DMS114 treated with DMSO at 0.1 percent for 48 hours (cell line): ENCODE data around the gene PNMA8B.

Experiments
- DNase-seq: peaks from one replicate; lab custom pipeline; 2025; ENCODE audit not compliant: unreplicated experiment; lab: John Stamatoyannopoulos, UW

PNMA8B gene

DNA sequence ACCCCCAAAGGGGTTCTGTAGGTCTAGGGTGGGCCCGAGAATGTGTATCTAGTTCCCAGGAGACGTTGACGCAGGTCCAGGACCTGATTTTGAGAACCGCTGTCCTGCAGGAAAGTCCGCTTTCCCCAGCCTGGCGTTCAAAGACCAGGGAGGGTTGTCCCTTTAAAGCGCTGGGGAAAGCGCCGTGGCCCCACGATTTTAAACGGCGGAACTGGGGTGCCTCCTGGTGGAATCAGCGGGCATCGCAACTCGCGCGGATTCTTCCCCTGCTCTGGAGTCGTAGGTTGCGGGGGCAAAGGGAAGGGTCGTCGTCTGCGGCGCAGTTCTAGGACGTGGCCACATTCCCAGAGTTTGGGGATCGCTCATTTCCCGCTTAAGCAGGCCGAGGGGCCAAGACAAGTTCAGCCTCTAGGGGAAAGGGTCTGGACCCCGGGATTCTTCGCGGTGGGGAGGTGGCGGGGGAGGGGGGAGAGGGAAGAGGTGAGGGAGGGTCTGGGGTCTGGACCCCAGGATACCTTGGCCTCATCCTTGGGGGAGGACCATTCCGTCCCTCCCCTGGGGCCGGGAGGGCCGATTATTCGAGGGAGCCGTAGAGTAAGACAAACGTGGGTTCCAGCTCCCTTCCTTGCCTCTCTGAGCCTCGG lies 7.7 kb downstream of the PNMA8B start:
- peak; percentile 49 for DNase-seq

DNA sequence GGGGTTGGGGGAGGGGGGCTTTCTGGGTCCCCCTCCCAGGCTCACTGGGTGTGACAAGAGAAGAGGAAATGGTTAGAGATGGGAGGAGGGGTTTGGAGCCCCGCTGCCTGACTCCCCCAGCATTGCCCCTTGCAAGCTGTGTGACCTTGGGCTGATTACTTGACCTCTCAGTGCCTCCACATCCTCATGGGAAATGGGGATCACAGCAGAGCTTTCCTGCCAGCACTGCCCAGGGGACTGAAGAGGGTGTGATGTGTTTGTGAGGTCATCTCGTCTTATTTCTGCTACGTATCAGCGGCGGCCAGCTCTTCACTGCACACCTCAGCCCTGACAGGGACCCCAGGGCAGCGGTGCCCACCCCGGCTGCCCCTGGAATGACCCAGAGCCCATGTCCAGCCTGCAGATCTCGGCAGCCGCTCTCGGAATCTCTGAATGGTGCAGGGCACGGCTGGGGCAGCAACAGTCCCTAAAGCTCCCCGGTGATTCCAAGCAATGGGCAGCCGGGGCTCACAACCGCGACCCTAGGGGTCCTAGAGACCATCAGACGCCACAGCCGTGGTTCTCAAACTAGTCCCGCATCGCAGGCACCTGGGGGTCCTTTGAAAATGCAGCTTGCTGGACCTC lies 8.4 kb downstream of the PNMA8B start:
- no peak for DNase-seq

DNA sequence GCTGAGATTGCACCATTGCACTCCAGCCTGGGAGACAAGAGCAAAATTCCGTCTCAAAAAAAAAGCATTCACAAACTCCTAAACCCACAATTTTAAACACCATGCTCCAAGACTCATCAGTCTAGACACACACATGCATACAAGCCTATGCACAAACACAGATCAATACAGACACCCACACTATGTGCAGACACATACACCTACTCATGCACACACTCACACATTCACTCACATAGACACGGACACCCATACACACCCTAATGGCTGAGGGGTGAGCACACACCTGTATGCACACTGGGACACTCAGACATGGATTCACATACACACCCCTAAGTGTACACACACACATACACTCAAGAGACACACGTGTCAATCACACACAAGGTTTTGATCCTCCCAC lies 9.3 kb downstream of the PNMA8B start:
- no peak for DNase-seq

DNA sequence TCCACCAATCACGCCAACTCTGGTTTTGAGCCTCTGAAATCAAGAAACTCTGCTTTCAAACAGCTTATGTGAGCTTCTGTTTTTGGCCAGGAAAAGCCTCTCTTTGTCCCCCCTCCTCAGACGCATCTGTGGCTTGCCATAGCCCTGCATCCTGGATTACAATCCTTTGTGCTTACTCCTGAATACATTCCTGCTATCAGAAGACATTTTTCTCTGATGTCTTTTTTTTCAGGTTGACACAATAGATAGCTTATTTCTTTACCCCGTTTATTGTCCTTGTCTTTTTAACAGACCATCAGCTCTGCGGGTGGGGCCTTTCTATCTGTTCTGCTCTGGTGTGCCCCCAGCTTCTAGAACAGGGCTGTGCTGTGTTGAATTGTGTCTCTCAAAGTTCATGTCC lies 11.0 kb downstream of the PNMA8B start:
- no peak for DNase-seq

DNA sequence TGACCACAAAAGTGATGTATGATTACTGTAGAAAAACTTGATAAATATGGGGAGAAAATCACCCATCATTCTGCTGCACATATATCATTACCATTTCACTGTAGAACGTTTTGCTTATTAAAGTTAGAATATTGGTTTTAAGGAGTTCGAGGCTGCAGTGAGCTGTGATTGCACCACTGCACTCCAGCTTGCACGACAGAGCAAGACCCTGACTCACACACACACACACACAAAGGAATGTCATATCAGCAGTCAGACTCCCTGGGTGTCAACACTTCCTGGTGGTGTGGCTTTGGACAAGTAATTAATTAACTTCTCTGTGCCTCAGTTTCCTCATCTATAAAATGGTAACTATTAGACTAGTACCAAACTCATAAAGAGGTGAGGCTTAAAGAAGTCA lies 13.0 kb downstream of the PNMA8B start:
- no peak for DNase-seq

DNA sequence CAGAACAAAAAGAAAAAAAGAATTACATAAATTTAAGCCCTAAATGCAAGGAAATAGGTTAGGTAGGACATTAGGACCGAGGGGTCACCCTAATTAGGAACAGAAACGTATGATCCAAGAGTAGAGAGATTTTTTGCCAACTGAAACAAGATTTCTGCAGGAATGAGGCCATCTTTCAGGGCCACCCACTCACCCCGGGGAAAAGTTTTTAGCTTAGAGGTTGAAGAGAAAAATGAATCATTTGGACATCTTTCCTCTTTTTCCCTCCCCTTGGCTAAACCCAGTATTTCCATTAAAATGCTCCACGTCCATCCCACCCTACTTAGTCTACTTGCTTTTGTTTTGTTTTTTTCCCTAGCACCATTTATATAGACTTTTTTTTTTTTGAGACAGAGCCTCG lies 13.7 kb downstream of the PNMA8B start:
- no peak for DNase-seq

DNA sequence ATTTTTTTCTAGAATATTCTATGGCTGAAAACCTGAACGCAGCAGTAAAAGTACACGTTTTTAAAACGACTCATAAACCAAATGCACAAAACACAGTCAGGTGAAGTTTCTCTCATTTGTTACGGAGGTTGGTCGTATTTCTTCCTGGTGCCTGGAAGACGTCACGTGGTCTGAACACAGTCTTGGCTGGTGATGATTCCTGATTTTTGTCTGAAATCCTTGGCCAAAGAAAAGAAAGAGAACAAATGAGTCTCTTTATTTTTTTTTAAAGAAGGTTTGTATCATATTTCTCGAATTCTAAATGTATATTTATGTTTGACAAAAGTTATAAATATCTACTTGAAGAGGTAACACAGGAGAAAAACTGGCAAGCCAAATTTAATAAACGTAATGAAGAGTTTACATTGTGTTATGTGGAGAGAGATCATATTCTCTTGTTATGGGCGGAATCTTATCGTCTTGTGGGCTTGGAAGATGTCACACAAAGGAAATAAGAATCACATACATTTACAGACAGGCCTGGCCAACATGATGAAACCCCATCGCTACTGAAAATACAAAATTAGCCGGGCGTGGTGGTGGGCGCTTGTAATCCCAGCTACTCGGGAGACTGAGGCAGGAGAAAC lies 14.3 kb downstream of the PNMA8B start:
- DNase-seq, result no peak

DNA sequence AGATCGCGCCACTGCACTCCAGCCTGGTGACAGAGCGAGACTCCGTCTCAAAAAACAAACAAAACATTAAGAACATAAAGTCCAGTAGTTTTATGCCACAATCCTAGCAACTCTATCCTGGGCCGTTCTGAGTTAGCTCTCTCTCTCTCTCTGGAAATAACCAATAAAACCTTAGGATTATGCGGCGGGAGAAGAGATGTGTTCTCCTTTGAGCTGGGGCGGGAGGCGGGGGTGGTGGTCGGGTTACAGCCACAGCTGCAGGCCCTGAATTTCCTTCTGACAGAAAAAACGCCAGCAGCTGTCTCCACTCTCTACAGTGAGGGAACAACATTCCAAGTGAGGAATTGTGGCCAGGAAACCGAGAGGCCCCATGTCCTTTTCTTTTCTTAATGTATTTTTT lies 15.3 kb downstream of the PNMA8B start:
- no peak for DNase-seq

DNA sequence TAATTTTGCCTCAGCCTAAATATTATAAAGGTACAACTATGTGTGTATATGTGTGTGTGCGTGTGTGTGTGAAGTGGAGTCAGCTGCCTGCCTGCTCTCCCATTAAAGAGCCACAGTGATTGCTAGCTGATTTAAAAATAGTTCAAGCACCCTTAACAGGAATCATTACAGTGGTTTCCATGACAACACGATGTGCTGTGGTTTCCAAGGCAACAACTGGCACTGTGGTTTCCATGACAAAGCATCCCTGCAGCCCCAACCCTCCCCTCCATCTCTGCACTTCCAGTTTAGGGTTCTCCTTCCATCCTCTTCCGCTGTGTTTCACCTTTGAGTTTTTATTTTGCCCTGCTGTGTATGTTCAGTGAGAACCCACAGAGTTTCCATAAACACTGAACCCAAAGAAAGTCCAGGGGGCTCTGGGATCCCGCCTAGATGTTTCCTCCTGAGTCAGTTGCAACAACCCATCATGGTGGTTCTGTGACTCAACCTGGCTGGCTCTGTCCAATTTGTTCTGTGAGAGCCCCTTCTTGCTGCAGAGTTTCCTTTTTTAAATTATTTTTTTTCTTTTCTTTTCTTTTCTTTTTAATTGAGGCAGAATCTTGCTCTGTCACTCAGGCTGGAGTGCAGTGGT lies 17.2 kb downstream of the PNMA8B start:
- DNase-seq, result no peak

DNA sequence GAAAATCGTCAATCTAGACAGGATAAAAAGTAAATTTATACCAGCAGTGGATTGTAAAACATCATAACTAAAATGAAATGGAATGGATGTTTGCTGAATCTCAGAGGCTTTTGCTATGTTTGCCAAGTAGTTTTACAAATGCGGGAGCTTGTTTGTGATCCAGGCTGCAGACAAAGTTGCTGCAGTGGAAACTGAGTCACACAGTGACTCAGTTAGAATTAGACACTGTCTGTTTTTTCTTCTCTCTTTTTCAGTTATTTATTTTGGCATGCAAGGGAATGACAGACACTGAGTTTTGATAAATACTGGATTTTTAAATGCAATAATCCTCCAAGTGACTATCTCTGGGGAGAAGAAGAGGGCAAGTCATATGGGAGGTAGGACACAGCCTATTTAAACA lies 19.7 kb downstream of the PNMA8B start:
- DNase-seq, result no peak

DNA sequence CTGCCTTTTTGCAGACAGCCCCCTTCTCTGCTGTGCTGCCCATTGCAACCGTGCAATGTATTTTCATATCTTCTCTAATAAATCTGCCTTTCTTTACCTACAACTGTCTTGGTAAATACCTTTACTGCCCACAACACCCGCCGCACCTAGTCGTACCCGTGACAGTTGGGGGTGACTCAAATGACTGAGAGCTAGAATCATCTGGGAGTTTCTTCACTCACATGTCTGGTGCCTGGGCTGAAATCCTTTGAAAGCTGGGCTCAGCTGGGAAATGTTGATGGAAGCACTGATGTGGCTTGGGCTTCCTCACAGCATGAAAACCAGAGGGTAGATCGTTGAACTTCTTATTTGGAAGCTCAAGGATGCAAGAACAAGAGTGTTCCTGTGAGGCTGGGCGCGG lies 21.5 kb downstream of the PNMA8B start:
- DNase-seq, result no peak

DNA sequence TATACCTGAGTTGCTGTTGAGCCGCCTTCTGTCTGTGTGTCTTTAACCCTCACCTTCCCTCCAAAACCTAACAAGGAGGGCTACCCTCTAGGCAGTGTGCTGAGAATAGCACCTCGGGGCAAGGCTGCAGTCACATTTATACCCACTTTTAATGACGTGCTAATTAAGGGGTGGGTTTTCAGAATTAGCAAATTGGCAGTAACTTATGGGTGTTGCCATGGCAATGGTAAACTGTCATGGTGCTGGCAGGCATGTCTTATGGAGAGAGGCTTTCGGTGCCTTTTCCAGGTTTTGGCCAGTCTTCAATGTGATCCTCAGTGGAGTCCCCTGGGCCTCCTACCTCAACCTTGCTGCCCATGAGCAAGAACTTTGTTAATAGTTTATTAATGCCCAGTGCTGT lies 23.1 kb downstream of the PNMA8B start:
- no peak for DNase-seq

DNA sequence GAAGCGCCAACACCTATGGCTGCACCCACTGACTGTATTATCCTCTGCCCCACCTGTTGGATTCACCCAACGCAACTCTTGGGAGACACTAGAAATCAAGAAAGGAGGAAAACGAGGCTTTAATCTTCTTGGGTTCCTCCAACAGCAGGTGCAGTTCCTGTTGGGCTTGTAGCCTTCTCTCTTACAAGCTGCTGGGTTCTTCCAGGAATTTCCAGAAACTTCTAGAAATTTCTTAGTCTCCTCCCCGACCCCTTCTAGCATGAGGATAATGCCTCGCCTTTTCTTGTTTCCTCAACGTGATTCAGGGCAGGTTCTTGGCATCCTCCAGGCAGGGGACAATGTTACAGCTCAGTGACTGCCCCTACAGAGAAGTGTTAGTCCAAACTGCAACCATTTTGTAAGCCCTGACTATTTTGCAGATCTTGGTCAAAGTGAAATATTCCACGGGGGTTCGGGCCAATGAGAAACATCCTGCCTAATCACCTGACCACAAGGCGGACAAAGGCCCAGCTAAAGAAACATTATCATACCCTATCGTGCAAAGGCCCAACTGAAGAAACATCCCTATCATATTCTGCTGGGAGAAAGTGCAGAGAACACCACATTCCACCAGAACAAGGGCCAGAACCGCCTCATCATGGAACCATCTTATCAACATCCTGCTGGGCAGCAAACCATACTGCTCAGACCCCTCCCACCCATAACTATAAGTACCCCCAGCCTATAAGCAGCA lies 23.7 kb downstream of the PNMA8B start:
- no peak for DNase-seq

DNA sequence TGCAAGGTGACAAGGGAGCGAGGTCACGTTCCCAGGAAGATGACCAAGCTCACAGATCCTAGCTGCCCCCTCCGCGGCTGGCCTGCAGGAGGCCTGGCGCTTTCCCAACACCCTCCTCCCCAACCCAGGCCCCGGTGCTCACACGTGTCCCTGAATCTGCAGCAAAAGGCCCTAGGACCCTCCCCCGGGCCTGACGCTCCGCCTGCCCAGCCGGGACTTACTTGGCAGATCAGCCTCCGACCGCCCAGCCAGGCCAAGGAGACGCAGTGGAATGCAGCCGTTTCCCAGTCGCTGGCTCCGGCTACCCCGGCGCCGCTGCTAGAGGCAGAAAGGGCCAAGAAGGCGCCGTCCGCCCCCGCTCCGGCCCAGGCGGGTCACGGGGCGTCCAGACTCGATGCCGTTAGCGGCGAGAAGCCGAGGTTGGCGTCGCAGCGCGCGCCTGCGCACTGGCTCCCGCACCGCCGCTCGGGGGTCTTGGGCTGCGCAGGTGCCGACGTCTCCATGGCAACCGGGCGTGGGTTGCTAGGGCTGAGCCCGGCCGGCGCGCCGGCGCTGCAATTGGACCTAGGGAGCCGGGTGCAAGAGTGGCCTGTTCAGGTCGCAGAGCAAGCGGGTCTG lies 24.4 kb downstream of the PNMA8B start, which contains the start of gene PNMA8A:
Gene PNMA8A, minus strand, starts transcription at position 448 of the 618 bp plus-strand sequence. CDS start 528 bp downstream, outside the sequence.
- DNase-seq, result peak; percentile 34

DNA sequence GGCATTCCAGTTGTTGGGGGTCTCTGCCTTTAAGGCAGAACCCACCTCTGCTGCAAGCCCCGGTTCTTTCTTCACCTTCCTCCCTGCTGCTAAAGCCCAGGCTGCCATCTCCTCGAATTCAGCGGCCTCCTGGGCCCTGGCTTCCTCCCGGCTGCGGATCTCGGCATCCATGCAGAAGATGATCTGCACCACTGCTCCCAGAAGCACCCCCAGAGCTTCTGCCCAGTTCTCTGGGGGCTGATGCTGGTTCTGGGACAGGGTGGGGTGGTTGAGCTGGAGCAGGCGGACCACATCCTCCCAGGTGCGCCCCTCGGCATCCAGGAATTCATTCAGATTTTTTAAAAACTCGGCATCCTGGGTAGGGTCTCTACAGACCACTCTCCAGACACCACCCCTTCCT lies 25.3 kb downstream of the PNMA8B start:
- no peak for DNase-seq

DNA sequence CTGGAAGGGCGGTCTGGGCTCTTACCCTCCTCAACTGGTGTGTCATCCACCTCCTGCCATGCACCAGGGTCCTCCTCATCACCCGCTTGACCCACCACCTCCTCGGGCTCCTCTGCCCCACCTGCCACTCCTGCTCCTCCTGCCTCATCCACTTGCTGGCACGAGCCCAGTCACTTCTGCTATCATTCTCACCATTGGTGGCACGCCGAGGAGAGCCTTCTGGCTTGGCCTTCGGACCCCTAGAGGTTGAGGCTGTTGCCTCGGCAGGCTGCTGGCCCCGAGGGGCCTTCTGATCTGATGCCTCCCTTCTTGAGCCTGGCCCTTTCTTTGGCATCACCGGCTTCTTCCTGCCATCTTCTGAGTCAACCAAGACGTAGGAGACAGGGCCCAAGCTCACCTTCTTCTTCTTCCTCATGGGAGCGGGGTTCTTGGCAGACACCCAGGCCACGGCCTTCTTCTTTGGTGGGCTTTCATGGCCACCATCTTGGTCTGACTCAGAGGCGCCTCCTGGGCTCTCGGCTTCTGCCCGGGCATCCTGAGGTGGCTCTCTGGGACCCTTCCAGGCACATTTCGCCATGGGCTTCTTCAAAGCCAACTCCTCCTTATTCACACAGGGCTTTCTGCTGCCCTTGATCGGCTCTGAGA lies 26.0 kb downstream of the PNMA8B start:
- no peak for DNase-seq

DNA sequence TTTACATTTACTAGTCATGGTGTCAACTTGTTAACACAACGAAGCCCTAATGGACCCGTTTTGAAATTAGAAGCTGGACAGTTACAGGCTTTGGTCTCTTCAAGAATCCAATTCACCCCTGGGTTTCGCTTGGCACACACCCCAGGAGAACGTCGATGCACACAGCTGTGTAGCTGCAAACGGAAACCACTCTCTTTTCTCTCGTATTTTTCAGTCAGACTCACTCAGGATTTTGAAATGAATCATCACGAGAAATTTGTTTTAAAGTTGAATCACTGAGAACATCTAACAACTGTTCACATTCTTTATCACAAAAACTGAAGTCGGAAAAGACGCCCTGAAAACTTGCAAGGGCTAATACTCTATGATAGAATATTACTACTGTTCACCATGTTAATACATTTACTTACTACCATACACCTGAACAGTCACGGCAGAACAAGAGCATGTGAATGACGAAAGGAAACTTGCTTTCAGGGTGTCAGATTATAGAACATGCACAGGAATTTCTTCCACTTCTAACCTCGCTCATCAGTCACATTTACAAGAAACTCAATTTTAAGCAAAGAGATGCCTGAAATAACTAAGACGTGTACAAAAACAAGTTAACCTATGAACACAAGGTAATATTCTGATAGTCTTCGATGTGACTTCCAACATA lies 29.0 kb downstream of the PNMA8B start:
- DNase-seq, result no peak

DNA sequence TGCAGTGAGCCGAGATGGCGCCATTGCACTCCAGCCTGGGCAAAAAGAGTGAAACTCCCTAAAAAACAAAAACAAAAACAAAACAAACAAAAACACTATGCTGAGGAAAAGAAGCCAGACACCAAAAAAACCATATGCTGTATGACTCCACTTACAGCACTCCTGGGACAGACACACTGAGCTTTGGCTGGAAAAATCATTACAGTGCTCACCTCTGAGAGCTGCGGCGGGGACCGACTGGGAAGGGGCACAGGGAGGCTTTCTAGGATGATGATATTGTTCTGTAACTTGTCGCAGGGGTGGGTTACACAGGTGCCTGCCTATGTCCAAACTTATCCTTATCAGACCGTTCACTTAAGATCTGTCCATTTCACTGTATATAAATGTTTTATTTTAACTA lies 32.2 kb downstream of the PNMA8B start:
- DNase-seq, result no peak

DNA sequence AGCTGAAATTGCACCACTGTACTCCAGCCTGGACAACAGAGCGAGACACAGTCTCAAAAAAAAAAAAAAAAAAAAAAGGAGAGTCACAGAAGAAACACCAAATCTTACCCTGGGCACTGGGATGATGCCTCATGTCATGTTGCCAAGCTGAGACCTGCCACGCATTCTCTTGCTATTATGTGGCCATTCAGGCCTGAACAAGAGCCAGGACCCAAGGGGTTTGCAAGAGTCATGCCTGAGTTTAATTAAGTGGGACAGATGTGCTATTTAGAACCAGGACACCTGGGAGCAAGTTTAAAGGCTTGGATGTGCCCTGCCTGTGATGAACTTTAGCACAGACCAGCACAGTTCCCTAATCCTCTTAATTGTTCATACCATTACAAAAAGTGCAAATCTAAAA lies 34.1 kb downstream of the PNMA8B start:
- no peak for DNase-seq

DNA sequence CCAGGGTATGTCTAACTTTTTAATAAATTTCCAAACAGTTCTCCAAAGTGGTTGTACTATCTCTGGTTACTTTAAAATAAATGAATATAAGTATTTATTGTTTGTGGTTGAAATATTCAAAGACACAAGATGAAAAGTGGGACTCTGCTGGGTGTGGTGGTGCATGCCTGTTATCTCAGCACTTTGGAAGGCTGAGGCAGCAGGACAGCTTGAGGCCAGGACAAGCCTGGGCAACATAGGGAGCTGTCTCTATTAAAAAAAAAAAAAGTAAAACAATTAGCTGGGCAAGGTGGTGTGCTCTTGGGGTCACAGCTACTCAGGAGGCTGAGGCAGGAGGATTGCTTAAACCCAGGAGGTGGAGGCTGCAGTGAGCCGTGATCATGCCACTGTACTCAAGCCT lies 34.7 kb downstream of the PNMA8B start:
- DNase-seq, result no peak
